ENCODE data around the gene L1CAM.
"Not testable (repeated sequence)": the region's sequence is repeated elsewhere in the genome, so short reads cannot be mapped to it uniquely, and the experiment has no call there.

Gene L1CAM

DNA sequence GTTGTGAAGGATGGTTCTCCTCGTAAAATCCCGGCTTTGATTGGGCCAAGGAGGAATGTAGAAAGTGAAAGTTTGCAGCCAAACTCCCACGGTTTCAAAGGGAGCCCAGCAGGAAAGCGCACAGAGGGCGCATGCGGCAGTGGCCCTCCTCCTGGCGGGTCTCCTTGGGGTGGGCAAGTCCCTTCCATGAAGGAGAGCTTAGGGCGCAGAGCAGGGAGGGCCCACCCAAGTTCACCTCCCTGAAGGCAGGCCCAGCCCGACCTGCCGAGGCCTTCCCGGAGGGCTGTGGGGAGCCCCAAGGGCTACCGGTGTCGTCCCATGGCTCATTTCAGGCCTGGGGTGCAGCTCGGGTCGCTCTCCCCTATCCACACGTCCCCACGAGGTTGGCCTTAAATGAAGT, 57.7 kb downstream of the L1CAM start:
- DNase-seq (ENCODE audit: low read depth), result no peak

DNA sequence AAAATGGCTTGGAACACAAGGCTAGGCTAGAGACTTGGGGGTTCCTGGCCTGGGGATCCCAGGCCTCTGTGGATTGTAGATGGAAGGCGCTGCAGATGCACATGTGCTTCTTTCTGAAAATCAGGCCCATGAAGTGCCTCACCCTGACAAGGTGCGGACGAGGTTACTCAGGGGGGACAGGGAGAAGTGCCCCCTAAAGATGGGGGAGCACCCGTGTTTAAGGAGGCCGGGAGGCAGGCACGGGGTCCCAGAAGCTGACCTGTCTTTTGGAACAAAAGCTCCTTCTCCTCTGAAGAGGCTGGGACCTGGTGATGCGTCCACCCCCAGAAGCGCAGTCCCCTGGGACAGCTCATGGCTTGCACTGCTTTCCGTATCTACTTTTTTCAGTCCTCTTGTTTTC, 58.1 kb downstream of the L1CAM start:
- no peak for DNase-seq (ENCODE audit: low read depth)

DNA sequence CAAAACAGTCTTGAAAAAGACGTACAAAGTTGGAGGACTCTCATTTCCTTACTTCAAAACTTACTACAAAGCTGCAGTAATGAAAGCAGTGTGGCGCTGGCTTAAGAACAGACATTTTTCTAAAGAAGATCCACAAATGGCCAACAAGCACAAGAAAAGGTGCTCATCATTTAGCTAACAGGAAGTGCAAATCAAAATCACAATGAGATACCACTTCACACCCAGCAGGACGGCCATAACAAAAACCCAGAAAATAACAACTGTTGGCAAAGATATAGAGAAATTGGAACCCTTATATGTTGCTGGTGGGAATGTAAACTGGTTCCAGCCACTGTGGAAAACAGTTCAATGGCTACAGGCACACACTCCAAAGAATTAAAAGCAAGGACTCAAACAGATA, 59.0 kb downstream of the L1CAM start:
- no peak for DNase-seq (ENCODE audit: low read depth)

DNA sequence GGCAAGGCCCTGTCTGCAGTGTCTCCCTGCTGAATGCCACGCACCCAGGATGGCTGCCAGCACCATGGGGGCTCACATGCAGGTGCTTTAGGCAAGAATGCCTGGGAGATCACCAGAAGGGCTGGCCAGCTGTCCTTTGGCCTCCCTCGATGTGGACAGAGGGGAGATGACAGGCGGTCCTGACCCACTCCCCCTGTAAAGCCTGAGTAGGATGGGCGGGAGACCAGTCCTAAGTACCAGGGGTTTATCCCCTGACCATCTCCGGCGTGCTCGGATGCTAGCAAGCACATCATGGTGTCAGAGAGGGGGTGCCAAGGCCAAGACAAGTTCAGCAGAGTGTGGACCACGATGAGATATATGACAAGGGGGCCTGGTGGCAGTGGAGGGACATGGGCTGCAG, 60.9 kb downstream of the L1CAM start:
- DNase-seq (ENCODE audit: low read depth), result no peak

DNA sequence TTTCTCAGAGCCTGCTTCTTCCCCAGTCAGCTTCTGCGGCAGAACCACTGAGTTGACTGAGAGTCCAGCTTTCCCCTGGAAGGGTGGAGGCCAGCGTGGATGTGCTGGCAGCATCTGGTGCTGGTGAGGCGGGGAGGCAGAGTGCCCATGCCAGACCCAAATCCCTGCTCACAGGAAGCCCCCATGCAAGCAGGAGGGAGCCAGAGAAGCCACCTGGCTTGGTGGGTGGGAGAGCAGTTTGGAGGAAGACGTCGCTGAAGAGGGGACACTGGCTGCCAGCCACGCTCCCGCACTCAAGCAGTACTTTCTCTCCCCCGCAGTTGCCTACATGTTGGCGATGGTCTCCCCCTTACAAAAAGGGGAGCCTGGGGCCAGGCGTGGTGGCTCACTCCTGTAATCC, 61.6 kb downstream of the L1CAM start:
- no peak for DNase-seq (ENCODE audit: low read depth)

DNA sequence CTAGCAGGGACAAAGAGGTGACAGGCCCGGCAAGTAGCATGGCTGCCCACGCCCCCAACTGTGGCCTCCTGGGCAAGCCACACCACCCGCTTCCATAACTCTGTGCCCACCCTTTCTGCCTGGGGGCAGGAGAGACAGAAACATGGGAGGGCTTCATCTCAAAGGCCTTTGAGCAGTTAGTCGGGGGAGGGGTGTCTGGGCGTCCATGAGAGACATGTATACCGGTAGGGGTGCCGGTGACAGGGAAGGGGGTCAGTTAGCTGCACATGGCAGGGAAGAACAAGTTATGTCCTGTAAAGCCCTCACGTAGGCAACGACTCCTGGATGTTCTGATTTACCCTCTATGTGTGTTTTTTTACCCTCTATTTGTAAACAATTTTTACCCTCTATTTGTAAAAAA, 64.9 kb downstream of the L1CAM start:
- no peak for DNase-seq (ENCODE audit: low read depth)

DNA sequence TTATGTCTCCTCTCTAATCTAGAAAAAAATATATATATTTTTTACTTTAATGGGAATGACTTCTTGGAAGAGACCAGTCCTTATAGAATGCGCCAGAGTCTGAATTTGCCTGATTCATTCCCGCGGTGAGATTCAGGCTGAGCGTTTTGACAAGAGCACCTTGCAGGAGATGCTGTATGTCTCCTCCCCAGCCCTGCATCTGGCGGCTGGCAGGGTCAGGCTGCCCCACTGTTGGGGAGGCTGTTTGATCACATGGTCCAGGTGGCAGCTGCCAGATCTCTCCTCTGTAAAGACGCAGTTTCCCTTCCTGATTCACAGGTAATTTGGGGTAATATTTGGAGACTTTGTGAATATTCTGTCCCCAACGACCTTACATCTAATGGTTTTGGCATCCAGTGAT, 65.4 kb downstream of the L1CAM start:
- DNase-seq (ENCODE audit: low read depth), result no peak

DNA sequence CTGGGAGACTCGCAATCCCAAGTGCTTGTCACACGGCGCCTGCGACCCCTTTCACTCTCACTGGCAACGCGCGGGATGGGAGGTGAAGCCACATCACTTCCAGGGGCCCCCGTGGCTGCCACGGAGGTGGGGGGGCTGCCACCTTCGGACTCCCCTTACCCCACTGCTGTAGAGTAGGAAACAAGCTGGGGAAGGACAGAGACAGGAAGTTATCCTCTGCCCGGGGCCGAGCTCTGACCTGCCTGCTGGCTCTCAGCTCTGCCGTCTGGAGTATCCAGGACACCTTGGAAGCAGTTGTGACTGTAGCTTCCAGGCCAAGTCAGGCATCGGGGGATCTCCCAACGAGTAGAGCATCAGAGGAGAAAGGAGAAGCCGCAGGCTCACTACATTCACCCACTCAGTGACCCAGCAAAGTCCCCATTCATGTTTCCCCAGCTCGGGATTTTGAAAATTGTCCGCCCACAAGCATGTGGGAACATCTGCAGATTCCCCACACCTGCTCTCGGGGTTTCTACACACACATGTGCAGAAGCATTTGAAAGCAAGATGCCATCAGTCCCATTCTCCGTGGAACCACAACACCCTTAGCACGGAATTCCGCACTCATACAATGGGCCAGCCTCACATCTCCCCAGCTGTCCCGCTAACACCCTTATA, 66.5 kb downstream of the L1CAM start:
- no peak for DNase-seq (ENCODE audit: low read depth)

DNA sequence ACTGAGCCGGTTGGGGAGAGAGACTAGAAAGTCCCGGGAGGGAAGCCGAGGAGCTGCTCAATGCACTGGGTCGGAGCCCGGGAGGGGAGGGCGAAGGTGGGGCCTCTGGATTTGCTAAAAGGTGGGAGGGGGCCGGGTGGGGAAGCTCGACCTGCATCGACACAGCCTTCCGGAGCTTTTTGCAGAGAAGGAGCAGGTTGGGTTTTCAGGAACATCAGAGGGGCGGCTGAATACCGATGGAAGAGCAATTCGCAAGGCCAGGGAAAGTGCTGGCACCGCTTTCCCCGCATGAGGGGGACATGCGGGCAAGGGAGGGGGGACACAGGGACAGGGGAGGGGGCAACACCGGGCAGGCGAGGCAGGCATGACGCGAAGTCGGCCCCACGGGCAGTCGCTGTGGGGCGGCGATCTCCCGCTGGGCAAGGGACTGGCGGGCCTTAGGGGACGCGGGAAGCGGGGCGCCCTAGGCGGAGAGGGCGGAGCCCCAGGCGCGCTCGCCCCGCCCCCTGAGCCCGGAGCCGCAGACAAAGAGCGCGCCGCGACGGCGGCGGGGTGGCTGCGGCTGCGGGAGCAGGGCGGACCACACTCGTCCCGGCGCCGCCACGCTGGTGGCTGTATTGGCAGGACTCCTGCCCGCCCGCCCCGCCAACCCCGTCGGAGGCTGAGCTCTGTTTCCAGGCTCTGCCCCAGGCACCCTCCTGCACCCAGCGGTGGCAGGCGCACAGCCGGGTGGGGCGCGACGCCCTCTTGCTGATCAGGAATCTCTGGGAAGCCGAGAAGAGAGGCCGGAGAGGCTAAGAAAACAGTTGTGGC, 67.2 kb downstream of the L1CAM start:
- DNase-seq (ENCODE audit: low read depth), result peak; percentile 22

DNA sequence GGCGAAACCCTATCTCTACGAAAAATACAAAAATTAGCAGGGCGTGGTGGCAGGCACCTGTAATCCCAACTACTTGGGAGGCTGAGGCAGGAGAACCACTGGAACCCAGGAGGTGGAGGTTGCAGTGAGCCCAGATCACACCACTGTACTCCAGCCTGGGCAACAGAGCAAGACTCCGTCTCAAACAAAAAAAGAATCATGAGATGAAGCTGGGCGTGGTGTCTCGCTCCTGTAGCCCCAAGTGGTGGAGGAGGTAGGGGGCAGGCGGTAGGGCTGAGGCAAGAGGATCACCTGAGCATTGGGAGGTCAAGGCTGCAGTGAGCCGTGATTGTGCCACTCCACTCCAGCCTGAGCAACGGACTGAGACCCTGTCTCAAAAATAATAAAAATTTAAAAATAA, 67.9 kb downstream of the L1CAM start:
- DNase-seq (ENCODE audit: low read depth), result not testable (repeated sequence)

DNA sequence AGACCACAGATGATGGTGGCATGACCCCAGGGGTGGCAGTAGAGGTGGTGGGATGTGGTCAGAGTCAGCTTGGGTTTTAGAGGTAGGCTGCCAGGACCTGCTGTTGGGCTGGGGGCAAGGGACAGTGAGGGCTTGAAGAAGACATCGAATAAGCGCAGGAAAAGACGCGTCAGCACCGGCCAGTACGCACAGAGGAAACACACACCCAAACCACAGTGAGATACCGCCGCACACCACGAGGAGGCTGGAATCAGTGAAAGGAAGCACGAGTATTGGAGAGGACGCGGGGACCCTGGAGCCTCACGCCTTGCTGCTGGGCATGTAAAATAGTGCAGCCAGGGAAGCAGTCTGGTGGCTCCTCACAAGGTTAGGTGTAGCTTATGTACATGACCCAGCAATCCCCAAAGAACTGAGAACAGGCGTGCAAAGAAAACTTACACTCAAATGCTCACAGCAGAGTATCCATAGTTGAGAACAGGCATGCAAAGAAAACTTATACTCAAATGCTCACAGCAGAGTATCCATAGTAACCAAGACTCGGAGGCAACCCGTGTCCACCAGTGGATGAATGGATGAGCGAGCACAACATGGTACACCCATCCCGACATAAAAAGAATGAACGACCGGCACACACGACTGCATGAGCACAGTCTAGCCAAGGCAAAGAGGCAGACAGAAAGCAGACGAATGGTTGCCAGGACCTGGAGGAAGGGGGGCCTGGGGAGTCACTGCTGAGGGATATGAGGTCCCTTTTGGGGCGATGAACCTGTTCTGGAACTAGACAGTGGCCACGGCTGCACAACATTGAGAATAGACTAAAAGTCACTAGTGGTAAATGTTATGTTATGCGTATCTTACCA, 68.9 kb downstream of the L1CAM start:
- no peak for DNase-seq (ENCODE audit: low read depth)

DNA sequence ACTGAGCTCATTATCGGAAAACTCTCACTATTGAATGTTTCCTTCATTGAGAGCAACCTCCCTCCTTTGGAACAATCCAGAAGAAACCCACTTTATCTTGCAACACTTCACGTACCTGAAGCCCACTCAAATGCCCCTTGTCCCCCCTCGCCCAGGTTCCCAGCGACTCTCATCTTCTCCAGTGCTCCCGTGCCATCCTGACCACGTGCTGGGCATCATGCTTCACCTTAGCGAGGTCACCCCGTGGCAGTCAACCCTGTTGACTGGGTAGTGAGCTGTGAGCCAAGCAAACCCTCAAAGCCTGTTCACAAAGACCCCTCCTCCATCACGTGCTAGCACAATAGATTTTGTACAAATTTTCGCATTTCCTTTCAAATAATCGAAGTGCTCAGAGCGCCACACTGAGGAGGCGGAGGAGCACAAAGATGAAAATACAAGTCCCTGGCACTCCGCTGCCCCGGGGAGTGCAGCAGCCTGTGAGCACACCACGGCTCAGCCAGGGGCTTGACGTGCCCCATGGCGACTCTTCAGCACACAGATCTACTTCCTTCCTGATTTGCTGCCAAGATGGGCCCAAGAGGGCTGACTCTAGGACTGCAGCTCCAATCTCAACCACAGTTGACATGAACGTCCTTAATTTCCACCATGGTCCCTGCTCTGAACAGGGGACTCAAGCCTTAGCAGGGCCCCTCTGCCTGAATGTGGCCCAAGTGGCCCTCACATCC, 71.2 kb downstream of the L1CAM start:
- no peak for DNase-seq (ENCODE audit: low read depth)

DNA sequence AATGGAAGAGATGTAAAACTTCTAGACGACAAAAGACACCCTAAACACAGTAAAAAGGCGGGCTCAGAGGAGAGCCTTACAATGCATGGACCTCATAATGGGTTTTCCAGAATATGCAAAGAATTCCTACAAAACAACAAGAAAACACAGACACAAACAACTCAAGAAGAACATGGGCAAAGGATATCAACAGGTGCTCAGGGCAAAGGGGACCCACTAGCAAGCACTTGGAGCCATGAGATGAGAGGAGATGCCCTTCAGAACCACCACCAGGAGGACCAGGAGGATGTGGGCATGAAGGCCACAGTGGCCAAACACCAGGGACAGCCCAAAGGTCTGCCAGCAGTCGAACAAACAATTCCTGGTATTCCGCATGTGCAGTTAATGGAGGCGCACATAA, 72.8 kb downstream of the L1CAM start:
- no peak for DNase-seq (ENCODE audit: low read depth)

DNA sequence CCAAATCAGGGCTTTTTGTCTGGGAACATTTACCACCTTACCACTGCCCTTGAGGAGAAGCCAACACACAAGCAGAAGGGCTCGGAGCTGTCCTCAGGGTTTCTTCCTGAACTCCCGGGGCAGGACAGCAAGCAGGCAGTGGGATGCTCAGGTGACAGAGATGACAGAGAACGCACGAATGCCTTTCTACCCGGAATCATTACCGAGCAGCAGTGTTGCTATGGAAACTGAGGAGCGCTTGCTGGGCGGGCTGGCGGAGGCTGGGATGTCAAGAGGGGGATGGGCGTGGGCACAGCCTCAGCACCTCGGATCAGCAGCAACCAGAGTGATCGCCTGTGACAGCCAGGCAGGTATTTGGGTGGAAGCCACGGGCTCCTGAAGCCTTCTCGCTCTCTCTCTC, 73.8 kb downstream of the L1CAM start:
- DNase-seq (ENCODE audit: low read depth), result no peak
